ENCODE measurements around the gene TMEM217. TPM values are rescaled to one million over a fixed set of nuclear protein-coding genes. Genes with fewer than 3 reads are reported as not detected.

Gene TMEM217
- total RNA-seq, 2 donors from 2014 or later, result 23.5 to 23.7 TPM

DNA sequence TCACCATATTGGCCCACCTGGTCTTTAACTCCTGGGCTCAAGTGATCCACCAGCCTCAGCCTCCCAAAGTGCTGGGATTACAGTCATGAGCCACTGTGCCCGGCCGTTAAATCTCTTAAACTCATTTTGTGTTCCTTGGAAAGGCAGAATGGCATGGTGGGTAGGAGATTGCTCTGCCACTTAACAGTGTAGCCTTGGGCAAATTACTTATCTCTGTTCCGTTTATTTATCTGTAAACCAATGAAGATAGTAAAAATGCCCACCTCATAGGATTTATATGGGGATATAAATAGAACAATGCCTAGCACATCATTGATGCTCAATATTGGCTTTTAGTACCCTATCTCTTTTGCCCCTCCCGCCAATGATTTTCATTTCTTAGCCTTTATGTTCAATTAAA lies 95.2 kb downstream of the TMEM217 start:
- ATAC-seq, result no peak
- peaks cover 14 to 16% of the 10 kb centered on the region in 2 donors for H3K4me1 Mint-ChIP-seq (ENCODE audit: low read depth in 2 of 2)
- H3K36me3 Mint-ChIP-seq, result no peaks in the 10 kb centered on the region
- H3K27ac Mint-ChIP-seq, result no peak overlapping the region
- peaks cover 6% of the 10 kb centered on the region in 2 donors for H3K27me3 Mint-ChIP-seq
- DNase-seq (ENCODE audit: low spot score), result no peak
- H3K9me3 Mint-ChIP-seq, result no peaks in the 10 kb centered on the region
- no peak overlapping the region for H3K4me3 Mint-ChIP-seq

Other genes starting within 250 kb of the TMEM217 start
- gene PIM1, start 88.0 kb downstream of the TMEM217 start, total RNA-seq, result 100 to 1,000 TPM; 511 to 723 TPM
- gene TBC1D22B, start 372 bp downstream of the TMEM217 start, total RNA-seq, result 10 to 100 TPM; 27.3 to 37.8 TPM
- 10 to 100 TPM; 18.5 to 27.3 TPM for gene RNF8, start 95.8 kb upstream of the TMEM217 start, total RNA-seq
- gene CMTR1, start 175.1 kb upstream of the TMEM217 start, total RNA-seq, result 10 to 100 TPM; 53.9 to 74.1 TPM
- gene CCDC167, start 241.7 kb upstream of the TMEM217 start, total RNA-seq, result 10 to 100 TPM; 46.0 to 54.8 TPM

Measured in natural killer cell treated with Interleukin-12 subunit alpha and Interleukin-12 subunit beta and Interleukin-15 and Interleukin-18, amount 100 ng/mL, for 72 hours (primary cell).